ENCODE data around the gene TULP3.
A peak's percentile ranks its signal among the peaks of the same experiment; 100 is the strongest.

The TULP3 gene

GRCh38 chr12:2958432-2959191 is 67.9 kb downstream of the TULP3 start:
- H3K4me3 ChIP-seq (ENCODE audit: low read depth, low read length): peak overlapping the region; percentile 68
- TF ChIP-seq CTCF (conservative IDR thresholded peaks at IDR 0.05; ENCODE audit: low read depth, low read length): no peak
- DNase-seq (ENCODE audit: low read depth): peak; percentile 33

- DNase-seq (ENCODE audit: low read depth): peak; percentile 72
- TF ChIP-seq CTCF (conservative IDR thresholded peaks at IDR 0.05; ENCODE audit: low read depth, low read length): no peak
- H3K4me3 ChIP-seq (ENCODE audit: low read depth, low read length): peak within 1 kb of the TSS; percentile 68
These were observed 68.5 kb downstream of the TULP3 start, which contains the start of gene TEAD4 for GRCh38 chr12:2959192-2959504. Gene TEAD4, plus strand, starts transcription at chr12:2959397.

GRCh38 chr12:2959505-2960389 is 69.1 kb downstream of the TULP3 start:
- peak overlapping the region; percentile 68 for H3K4me3 ChIP-seq (ENCODE audit: low read depth, low read length)
- no peak for TF ChIP-seq CTCF (conservative IDR thresholded peaks at IDR 0.05; ENCODE audit: low read depth, low read length)

GRCh38 chr12:2960390-2960956 is 69.8 kb downstream of the TULP3 start:
- peak overlapping the region; percentile 68 for H3K4me3 ChIP-seq (ENCODE audit: low read depth, low read length)
- peak; percentile 26 for DNase-seq (ENCODE audit: low read depth)
- TF ChIP-seq CTCF (conservative IDR thresholded peaks at IDR 0.05; ENCODE audit: low read depth, low read length): no peak

More at GRCh38 chr12:2959505-2960389, 69.1 kb downstream of the TULP3 start:
- peak; percentile 48 for DNase-seq (ENCODE audit: low read depth)

- H3K4me3 ChIP-seq (ENCODE audit: low read depth, low read length): peak overlapping the region; percentile 68
- peak; percentile 14 for DNase-seq (ENCODE audit: low read depth)
- TF ChIP-seq CTCF (conservative IDR thresholded peaks at IDR 0.05; ENCODE audit: low read depth, low read length): no peak
These were observed 70.4 kb downstream of the TULP3 start for GRCh38 chr12:2960996-2961616.

- no peak for DNase-seq (ENCODE audit: low read depth)
- no peak overlapping the region for H3K4me3 ChIP-seq (ENCODE audit: low read depth, low read length)
- no peak for TF ChIP-seq CTCF (conservative IDR thresholded peaks at IDR 0.05; ENCODE audit: low read depth, low read length)
These were observed 71.0 kb downstream of the TULP3 start for GRCh38 chr12:2961705-2962104.
